ENCODE data around the gene MIB2. TPM values are rescaled to one million over a fixed set of nuclear protein-coding genes. Genes with fewer than 3 reads are reported as not detected.

The MIB2 gene
- polyA plus RNA-seq, 1 of the 3 experiments (the other 2 are of a cell fraction) = 45.4 TPM

DNA sequence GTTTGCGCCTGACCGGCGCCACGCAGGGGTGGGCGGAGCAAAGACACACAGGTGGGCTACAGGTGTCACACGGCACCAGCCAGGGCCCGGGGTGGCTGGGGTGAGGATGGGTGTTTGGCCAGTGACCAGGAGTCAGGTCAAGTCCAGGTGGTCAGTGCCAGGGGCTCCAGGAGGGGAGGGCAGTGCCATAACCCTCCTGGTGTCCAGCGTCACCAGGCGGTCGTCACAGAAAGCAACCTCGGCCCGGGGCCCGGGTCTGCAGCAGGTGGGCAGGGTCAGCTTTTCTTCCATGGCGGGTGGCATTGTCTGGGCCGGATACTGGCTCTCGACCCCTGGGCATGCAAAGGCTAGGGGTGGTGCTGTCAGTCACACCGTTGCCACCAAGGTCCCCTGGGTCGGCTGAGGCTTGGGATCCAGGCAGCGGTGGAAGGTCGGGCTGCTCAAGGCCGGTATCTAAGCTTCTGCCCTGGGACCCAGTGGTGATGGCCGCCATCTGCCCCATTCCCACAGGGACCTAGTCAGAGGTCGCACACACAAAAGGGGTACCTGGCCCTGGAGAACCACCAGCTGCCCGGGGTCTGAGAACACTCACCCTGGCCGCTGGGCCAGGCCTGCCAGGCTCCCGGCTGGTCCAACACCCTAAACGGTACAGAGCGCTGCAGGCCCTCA lies 17.1 kb upstream of the MIB2 start:
- H3K27ac ChIP-seq (ENCODE audit: low read depth in 2 of 2, low read length in 1 of 2) = no peak overlapping the region
- H3K9ac ChIP-seq = no peak overlapping the region
- DNase-seq = no peak
- H4K20me1 ChIP-seq (ENCODE audit: insufficient read depth) = no peaks in the 10 kb centered on the region; the same call in 1 of the 2 replicates
- H3K36me3 ChIP-seq (replicated peaks in 1 of 2; ENCODE audit: control insufficient read depth in 1 of 2, insufficient read depth in 2 of 2, low read length in 1 of 2) = no peaks in the 10 kb centered on the region
- ChIA-PET CTCF (interaction anchor here (0.9 to 1.4 kb wide), 4 partner anchors 9 to 20 kb away, joined by 3 to 5 read pairs (median 4); no protein-coding TSS in a partner anchor), POLR2A (interaction anchor here (1.3 kb wide), 1 partner anchor 17 kb away, joined by 4 read pairs; the partner anchor contains the start of gene MIB2)
- H3K9me2 ChIP-seq = no peaks in the 10 kb centered on the region
- TF ChIP-seq CHD2 (IDR thresholded peaks at IDR 0.05; ENCODE audit: low read length, partially characterized antibody) = no peak
- TF ChIP-seq, protein P1, sequence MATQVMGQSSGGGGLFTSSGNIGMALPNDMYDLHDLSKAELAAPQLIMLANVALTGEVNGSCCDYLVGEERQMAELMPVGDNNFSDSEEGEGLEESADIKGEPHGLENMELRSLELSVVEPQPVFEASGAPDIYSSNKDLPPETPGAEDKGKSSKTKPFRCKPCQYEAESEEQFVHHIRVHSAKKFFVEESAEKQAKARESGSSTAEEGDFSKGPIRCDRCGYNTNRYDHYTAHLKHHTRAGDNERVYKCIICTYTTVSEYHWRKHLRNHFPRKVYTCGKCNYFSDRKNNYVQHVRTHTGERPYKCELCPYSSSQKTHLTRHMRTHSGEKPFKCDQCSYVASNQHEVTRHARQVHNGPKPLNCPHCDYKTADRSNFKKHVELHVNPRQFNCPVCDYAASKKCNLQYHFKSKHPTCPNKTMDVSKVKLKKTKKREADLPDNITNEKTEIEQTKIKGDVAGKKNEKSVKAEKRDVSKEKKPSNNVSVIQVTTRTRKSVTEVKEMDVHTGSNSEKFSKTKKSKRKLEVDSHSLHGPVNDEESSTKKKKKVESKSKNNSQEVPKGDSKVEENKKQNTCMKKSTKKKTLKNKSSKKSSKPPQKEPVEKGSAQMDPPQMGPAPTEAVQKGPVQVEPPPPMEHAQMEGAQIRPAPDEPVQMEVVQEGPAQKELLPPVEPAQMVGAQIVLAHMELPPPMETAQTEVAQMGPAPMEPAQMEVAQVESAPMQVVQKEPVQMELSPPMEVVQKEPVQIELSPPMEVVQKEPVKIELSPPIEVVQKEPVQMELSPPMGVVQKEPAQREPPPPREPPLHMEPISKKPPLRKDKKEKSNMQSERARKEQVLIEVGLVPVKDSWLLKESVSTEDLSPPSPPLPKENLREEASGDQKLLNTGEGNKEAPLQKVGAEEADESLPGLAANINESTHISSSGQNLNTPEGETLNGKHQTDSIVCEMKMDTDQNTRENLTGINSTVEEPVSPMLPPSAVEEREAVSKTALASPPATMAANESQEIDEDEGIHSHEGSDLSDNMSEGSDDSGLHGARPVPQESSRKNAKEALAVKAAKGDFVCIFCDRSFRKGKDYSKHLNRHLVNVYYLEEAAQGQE (IDR thresholded peaks at IDR 0.05; ENCODE audit: low read depth, low read length) = no peak
- TF ChIP-seq FOXM1 (IDR thresholded peaks at IDR 0.05; ENCODE audit: low read depth) = no peak
- TF ChIP-seq NFIC (IDR thresholded peaks at IDR 0.05; ENCODE audit: borderline replicate concordance) = no peak
- TF ChIP-seq, protein P2, sequence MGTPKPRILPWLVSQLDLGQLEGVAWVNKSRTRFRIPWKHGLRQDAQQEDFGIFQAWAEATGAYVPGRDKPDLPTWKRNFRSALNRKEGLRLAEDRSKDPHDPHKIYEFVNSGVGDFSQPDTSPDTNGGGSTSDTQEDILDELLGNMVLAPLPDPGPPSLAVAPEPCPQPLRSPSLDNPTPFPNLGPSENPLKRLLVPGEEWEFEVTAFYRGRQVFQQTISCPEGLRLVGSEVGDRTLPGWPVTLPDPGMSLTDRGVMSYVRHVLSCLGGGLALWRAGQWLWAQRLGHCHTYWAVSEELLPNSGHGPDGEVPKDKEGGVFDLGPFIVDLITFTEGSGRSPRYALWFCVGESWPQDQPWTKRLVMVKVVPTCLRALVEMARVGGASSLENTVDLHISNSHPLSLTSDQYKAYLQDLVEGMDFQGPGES (IDR thresholded peaks at IDR 0.05; ENCODE audit: low read depth, low read length) = no peak
- TF ChIP-seq GABPA (IDR thresholded peaks at IDR 0.05; ENCODE audit: low read depth) = no peak
- TF ChIP-seq TEAD4 (IDR thresholded peaks at IDR 0.05; ENCODE audit: borderline replicate concordance, insufficient read depth) = no peak
- no peak for TF ChIP-seq MXI1 (IDR thresholded peaks at IDR 0.05; ENCODE audit: low read depth, low read length)
- TF ChIP-seq MAX (IDR thresholded peaks at IDR 0.05; ENCODE audit: low read depth) = no peak
- no peak for TF ChIP-seq GATA2 (CRISPR knock-in tag; IDR thresholded peaks at IDR 0.05)
- no peak for TF ChIP-seq MEF2A (IDR thresholded peaks at IDR 0.05; ENCODE audit: borderline replicate concordance, low read depth)
- TF ChIP-seq RXRA (IDR thresholded peaks at IDR 0.05; ENCODE audit: borderline replicate concordance, low read depth) = no peak
- TF ChIP-seq TAF1 (IDR thresholded peaks at IDR 0.05; ENCODE audit: borderline replicate concordance, low read depth, low read length) = no peak
- TF ChIP-seq NRF1 (IDR thresholded peaks at IDR 0.05; ENCODE audit: low read depth, low read length) = no peak
- no peak for TF ChIP-seq FOSL2 (IDR thresholded peaks at IDR 0.05; ENCODE audit: borderline replicate concordance, low read depth)
- no peak for TF ChIP-seq TCF12 (IDR thresholded peaks at IDR 0.05)
- no peak for TF ChIP-seq SIN3A (IDR thresholded peaks at IDR 0.05; ENCODE audit: borderline replicate concordance, low read depth, low read length)
- no peak for TF ChIP-seq ELF1 (IDR thresholded peaks at IDR 0.05)
- TF ChIP-seq RAD21 (IDR thresholded peaks at IDR 0.05; ENCODE audit: low read length) = no peak
- no peaks in the 10 kb centered on the region for H3F3A ChIP-seq (replicated peaks; ENCODE audit: insufficient read depth)
- H3K79me2 ChIP-seq (ENCODE audit: insufficient read depth) = no peaks in the 10 kb centered on the region
- no peaks in the 10 kb centered on the region for H3K9me3 ChIP-seq
- no peaks in the 10 kb centered on the region for H3K27me3 ChIP-seq (ENCODE audit: insufficient read depth)
- no peak overlapping the region for H3K4me3 ChIP-seq (ENCODE audit: low read depth in 2 of 2, low read length in 1 of 2)
- no peak overlapping the region; the same call in 1 of the 2 replicates for H3K4me2 ChIP-seq
- WGBS (ENCODE audit: low lambda C conversion rate) = 90% methylated on average over 2 of the region's 28 CpGs
- H2AFZ ChIP-seq (ENCODE audit: low read depth) = no peak overlapping the region
- peaks cover 0 to 22% of the 10 kb centered on the region in 2 experiments; a peak in 1 of 4 replicates for H3K4me1 ChIP-seq (ENCODE audit: control insufficient read depth in 1 of 2, insufficient read depth in 2 of 2, low read depth in 1 of 2, low read length in 1 of 2)

Measured in SK-N-SH (cell line).